Neural cell (in vitro differentiated cells): ENCODE results near the gene SDK1.
"Not testable (repeated sequence)": the region's sequence is repeated elsewhere in the genome, so short reads cannot be mapped to it uniquely, and the experiment has no call there.

Source experiments
- EZH2 ChIP-seq: fragments of 200-600, 300-800 bp; shearing (Covaris generic), sonication (generic); IDR thresholded peaks from 2 replicates; pipeline ENCODE4 v1.6.1; 2014; ENCODE audit warnings: antibody characterized with exemption, low read length, borderline replicate concordance, mild to moderate bottlenecking; ENCODE audit not compliant: insufficient read depth, poor library complexity, severe bottlenecking
- POLR2AphosphoS5 ChIP-seq: IDR thresholded peaks from 2 replicates; pipeline ENCODE4 v1.6.1; 2012
- RAD21 ChIP-seq: fragments of 450-650 bp; conservative IDR thresholded peaks from 2 replicates; pipeline ENCODE4 v1.6.1; 2014; ENCODE audit warnings: antibody characterized with exemption, mild to moderate bottlenecking, moderate library complexity
- TF ChIP-seq, protein P1 (sequence below): fragments of 450-650 bp; IDR thresholded peaks from 2 replicates; pipeline ENCODE4 v1.5.1; 2014; ENCODE audit warnings: antibody characterized with exemption, mild to moderate bottlenecking, moderate library complexity; ENCODE audit not compliant: poor library complexity, severe bottlenecking

DNA sequence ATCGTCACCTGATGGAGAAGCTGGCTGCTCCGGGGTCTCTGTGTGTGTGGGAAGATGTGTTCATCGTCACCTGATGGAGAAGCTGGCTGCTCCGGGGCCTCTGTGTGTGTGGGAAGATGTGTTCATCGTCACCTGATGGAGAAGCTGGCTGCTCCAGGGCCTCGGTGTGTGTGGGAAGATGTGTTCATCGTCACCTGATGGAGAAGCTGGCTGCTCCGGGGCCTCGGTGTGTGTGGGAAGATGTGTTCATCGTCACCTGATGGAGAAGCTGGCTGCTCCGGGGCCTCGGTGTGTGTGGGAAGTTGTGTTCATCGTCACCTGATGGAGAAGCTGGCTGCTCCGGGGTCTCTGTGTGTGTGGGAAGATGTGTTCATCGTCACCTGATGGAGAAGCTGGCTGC, 959.1 kb downstream of the SDK1 start:
- not testable (repeated sequence) for TF ChIP-seq POLR2AphosphoS5, RAD21, EZH2
- TF ChIP-seq, protein P1, sequence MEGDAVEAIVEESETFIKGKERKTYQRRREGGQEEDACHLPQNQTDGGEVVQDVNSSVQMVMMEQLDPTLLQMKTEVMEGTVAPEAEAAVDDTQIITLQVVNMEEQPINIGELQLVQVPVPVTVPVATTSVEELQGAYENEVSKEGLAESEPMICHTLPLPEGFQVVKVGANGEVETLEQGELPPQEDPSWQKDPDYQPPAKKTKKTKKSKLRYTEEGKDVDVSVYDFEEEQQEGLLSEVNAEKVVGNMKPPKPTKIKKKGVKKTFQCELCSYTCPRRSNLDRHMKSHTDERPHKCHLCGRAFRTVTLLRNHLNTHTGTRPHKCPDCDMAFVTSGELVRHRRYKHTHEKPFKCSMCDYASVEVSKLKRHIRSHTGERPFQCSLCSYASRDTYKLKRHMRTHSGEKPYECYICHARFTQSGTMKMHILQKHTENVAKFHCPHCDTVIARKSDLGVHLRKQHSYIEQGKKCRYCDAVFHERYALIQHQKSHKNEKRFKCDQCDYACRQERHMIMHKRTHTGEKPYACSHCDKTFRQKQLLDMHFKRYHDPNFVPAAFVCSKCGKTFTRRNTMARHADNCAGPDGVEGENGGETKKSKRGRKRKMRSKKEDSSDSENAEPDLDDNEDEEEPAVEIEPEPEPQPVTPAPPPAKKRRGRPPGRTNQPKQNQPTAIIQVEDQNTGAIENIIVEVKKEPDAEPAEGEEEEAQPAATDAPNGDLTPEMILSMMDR: not testable (repeated sequence)
